ENCODE data around the gene ABL1.

ABL1 gene

DNA sequence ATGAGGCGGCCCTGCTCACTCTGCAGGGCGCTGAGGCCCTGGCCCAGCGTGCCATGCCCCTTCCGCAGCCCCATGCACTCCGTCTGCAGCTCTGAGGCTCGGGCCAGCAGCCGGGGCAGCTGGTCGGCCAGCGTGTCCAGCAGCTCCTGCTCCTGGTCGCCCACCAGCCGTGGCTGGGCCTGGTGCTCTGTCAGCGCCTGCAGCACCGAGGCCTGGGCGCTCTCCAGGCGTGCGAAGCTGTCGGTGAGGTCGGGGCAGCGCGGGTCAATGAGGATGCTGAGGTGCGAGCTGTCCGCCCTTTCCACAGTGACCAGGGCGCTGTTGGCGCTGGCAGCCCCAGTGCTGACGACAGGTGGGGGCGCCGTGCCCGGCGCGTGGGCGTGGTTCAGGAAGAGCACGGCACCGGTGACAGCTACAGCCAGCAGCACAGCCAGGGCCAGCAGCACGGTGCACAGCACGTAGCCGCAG is 94.6 kb downstream of the ABL1 start:
- Histone ChIP-seq H3K4me1 (ENCODE audit: control insufficient read depth, insufficient read depth, low read length) (peaks cover 13% of the 10 kb centered on the region), H3K36me3 (ENCODE audit: control insufficient read depth, insufficient read depth, low read length) (no peaks in the 10 kb centered on the region), H3K4me3 (ENCODE audit: low read length) (no peak overlapping the region), H3K9me3 (ENCODE audit: control insufficient read depth, insufficient read depth, low read length) (no peaks in the 10 kb centered on the region), H3K27ac (ENCODE audit: low read length) (no peak overlapping the region), H3K27me3 (ENCODE audit: control insufficient read depth, insufficient read depth, low read length) (no peaks in the 10 kb centered on the region)
- no peak for DNase-seq (ENCODE audit: low read depth, low spot score)
- no CpG with 5 or more reads among the region's 36 CpGs for WGBS (ENCODE audit: insufficient coverage, insufficient read length)

DNA sequence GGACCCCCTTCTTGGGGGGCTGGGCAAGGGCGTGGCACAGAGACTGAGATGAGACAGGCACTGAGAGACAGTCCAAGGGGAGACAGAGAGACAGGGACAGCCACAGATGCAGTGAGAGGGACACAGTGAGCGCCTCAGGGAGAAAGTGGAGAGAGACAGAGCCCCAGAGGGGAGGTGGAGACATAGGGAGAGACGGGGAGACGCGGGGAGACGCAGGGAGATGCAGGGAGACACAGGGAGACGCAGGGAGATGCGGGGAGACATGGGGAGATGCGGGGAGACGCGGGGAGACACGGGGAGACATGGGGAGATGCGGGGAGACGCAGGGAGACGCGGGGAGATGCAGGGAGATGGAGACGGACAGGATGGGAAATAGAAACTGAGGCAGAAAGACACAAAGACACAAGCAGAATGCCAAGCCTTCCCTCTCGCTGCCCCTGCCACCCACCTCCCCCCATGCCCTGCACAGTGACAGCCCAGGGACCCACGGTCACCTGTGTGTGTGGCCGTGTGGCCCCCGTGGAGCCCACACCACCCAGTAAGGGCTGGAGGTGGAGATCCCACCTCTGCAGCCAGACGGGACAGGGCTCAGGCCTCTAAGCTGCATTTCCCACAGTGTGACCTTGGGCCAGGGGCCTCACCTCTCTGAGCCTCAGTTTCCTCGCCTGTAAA is 95.2 kb downstream of the ABL1 start:
- no CpG with 5 or more reads among the region's 23 CpGs for WGBS (ENCODE audit: insufficient coverage, insufficient read length)
- peaks cover 13% of the 10 kb centered on the region for H3K4me1 ChIP-seq (ENCODE audit: control insufficient read depth, insufficient read depth, low read length)

DNA sequence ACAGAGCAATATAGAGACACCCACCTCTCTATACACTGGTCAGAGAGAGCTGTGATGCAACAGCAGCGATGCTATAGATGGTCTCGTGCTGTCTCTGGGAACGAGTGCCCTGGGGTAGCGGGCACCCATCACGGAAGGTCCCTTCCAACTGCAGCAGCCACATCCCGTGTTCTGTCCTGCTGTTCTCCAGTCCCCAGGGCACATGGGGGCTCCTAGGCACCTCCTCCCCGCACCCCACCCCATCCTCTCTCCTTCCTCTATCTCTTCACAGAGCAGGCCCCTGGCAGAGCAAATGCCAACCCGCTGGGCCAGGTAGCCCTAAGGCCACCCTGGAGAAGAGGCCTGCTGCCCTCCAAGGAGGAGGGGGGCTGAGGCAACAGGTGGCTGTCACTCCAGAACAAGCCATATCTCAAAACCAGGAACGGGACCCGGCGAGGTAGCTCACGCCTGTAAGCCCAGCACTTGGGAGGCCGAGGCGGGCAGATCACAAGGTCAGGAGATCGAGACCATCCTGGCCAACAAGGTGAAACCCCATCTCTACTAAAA is 95.8 kb downstream of the ABL1 start:
- no peaks in the 10 kb centered on the region for H3K27me3 ChIP-seq (ENCODE audit: control insufficient read depth, insufficient read depth, low read length)
- no peak for DNase-seq (ENCODE audit: low read depth, low spot score)
- no peaks in the 10 kb centered on the region for H3K36me3 ChIP-seq (ENCODE audit: control insufficient read depth, insufficient read depth, low read length)
- WGBS (ENCODE audit: insufficient coverage, insufficient read length): no CpG with 5 or more reads among the region's 15 CpGs
- peaks cover 13% of the 10 kb centered on the region for H3K4me1 ChIP-seq (ENCODE audit: control insufficient read depth, insufficient read depth, low read length)
- H3K9me3 ChIP-seq (ENCODE audit: control insufficient read depth, insufficient read depth, low read length): no peaks in the 10 kb centered on the region
- H3K4me3 ChIP-seq (ENCODE audit: low read length): no peak overlapping the region
- H3K27ac ChIP-seq (ENCODE audit: low read length): no peak overlapping the region

More for the DNA sequence above, 95.2 kb downstream of the ABL1 start:
- H3K4me3 ChIP-seq (ENCODE audit: low read length): no peak overlapping the region
- DNase-seq (ENCODE audit: low read depth, low spot score): no peak
- H3K27me3 ChIP-seq (ENCODE audit: control insufficient read depth, insufficient read depth, low read length): no peaks in the 10 kb centered on the region
- no peak overlapping the region for H3K27ac ChIP-seq (ENCODE audit: low read length)
- no peaks in the 10 kb centered on the region for H3K9me3 ChIP-seq (ENCODE audit: control insufficient read depth, insufficient read depth, low read length)
- H3K36me3 ChIP-seq (ENCODE audit: control insufficient read depth, insufficient read depth, low read length): no peaks in the 10 kb centered on the region

DNA sequence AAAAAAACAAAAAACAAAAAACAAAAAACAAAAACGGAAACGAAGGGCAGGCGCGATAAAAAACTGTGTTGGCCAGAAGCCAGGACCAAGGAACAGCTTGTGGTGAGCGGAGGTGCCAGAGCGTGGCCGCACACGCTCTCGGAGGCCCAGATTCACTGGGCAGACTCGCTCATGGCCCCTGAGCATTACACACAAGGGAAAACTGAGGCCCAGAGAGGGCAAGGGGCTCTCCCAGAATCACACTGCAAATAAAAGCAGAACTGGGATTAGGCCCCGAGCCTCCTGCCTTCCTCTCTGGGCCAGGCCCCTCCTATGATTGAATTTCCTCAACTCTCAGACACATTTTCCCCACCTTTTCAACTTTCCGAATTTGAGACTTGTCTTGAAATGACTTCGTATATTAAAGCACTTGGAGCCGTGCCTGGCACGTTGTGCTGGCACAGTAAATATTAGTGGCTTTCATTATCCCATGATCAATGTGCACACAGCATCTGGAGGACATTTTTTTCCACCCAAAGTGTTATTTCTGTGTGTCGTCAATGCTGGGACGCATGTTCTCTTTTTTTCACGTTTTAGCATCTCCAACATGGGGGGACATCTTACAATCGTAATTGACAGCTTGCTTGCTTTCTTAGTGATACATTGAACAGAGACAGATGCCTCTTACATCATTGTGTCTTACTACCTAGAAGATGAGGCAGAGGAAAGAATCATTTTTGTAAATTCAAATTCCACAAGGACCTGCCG is 96.6 kb downstream of the ABL1 start:
- H3K4me3 ChIP-seq (ENCODE audit: low read length): no peak overlapping the region
- no peaks in the 10 kb centered on the region for H3K36me3 ChIP-seq (ENCODE audit: control insufficient read depth, insufficient read depth, low read length)
- WGBS (ENCODE audit: insufficient coverage, insufficient read length): no CpG with 5 or more reads among the region's 20 CpGs
- DNase-seq (ENCODE audit: low read depth, low spot score): no peak
- H3K27me3 ChIP-seq (ENCODE audit: control insufficient read depth, insufficient read depth, low read length): no peaks in the 10 kb centered on the region
- no peak overlapping the region for H3K27ac ChIP-seq (ENCODE audit: low read length)
- H3K9me3 ChIP-seq (ENCODE audit: control insufficient read depth, insufficient read depth, low read length): no peaks in the 10 kb centered on the region
- peaks cover 14% of the 10 kb centered on the region for H3K4me1 ChIP-seq (ENCODE audit: control insufficient read depth, insufficient read depth, low read length)

DNA sequence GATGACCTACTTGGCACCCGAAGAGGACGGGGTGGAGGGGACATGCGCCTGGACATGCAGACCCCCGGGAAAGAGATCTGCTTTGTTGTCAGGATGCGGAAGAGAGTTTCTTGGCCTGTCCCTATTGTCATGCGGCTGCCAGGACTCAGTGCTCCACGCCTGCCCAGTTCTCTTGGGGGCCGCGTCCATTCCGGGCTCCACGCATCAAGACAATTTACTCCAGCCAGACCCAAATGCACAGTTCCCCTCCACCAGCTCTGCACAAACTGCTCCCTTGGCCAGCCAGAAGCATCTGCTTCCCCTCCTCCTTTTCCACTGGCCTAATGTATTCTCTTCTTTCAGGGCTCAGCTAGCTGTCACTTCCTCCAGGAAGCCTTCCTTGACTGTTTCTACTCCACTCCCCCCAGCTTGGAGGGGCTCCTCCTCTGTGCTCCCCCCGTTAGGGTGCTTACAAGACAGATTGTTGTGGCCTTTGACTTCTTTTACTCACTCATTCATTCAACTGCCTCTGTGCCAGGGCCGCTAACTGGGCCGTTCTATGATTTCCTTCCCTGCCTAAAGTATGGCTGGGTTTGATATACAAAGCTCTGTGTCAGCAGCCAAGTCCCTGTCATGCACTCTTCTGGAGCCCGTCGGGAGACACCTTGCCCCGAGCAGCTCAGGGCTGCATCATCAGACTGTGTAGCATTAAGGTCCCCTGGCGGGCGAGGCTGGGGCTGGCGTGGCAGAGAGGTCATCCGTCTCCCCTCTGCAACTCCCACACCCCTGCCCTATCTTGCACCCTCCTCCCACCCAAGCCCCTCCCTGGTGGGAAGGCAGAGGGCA is 97.4 kb downstream of the ABL1 start:
- Histone ChIP-seq H3K4me1 (ENCODE audit: control insufficient read depth, insufficient read depth, low read length) (peaks cover 18% of the 10 kb centered on the region), H3K27me3 (ENCODE audit: control insufficient read depth, insufficient read depth, low read length) (no peaks in the 10 kb centered on the region), H3K4me3 (ENCODE audit: low read length) (no peak overlapping the region), H3K9me3 (ENCODE audit: control insufficient read depth, insufficient read depth, low read length) (no peaks in the 10 kb centered on the region), H3K27ac (ENCODE audit: low read length) (no peak overlapping the region), H3K36me3 (ENCODE audit: control insufficient read depth, insufficient read depth, low read length) (no peaks in the 10 kb centered on the region)
- no peak for DNase-seq (ENCODE audit: low read depth, low spot score)
- WGBS (ENCODE audit: insufficient coverage, insufficient read length): no CpG with 5 or more reads among the region's 21 CpGs

DNA sequence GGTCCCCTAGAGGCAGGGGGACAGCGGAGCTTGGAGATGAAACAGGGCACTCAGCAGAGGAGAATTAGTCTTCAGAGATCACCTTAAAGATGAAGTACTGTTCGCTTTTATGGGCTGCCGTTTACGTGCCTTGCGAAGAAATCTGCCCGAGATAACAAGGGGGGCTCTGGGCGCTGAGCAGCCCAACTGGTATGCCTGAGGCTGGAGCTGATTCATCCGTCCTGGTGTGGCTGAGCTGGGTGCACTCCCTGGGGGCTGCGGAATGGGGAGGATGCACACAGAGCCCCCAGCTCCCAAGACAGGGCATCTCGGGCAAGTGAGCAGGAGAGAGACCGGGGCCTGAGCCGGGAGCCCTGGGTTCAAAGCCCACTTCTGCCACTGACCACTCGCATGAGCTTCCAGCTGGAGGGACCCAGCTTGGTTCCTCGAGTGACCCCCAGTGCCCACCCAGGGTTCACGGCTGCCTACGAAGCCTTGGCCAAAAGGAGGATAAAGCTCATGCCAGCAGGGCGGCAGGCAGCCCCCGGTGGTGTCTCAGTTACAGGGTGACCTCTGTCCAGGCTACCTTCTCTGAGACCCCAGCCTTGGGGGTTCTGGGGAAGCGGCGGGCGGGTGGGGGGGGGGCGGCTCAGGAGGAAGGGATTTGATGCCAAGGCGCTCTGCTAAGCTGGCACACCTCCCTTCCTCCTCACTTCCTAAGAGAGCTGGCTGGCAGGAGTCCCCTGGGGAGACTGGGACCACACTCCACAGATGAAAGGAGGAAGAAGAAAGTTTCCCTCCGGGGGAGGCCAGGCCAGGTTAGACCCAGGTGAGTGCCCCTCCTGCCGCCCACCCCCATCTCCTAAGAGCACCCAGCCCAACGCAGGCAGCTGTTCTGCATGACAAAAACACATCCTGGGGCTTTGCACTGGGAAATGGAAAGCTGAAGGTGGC is 98.3 kb downstream of the ABL1 start:
- Histone ChIP-seq H3K4me1 (ENCODE audit: control insufficient read depth, insufficient read depth, low read length) (peaks cover 22% of the 10 kb centered on the region), H3K9me3 (ENCODE audit: control insufficient read depth, insufficient read depth, low read length) (no peaks in the 10 kb centered on the region), H3K36me3 (ENCODE audit: control insufficient read depth, insufficient read depth, low read length) (no peaks in the 10 kb centered on the region), H3K4me3 (ENCODE audit: low read length) (no peak overlapping the region), H3K27me3 (ENCODE audit: control insufficient read depth, insufficient read depth, low read length) (peaks cover 5% of the 10 kb centered on the region; the same call in 1 of the 2 replicates), H3K27ac (ENCODE audit: low read length) (no peak overlapping the region)
- WGBS (ENCODE audit: insufficient coverage, insufficient read length): no CpG with 5 or more reads among the region's 26 CpGs
- no peak for DNase-seq (ENCODE audit: low read depth, low spot score)

DNA sequence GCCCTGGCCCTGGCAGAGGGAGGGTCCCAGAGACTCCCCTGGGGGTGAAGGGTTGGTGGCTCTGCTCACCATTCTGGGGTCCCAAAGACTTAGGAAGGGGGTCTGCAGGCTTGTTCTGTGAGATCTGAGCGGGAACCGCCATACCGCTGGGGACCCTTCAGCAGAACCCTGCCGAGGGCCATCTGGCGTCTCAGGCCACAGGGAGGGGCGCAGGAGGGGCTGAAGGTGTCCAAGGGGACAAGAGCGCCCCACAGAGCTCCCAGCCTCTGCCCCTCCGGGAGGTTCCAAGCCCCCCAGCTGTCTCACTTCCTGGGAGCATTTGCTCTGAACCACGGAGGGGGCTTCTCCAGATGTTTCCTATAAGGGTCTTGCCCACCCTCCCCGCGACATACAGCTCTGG is 99.2 kb downstream of the ABL1 start:
- no peak for DNase-seq (ENCODE audit: low read depth, low spot score)
- H3K36me3 ChIP-seq (ENCODE audit: control insufficient read depth, insufficient read depth, low read length): no peaks in the 10 kb centered on the region
- WGBS (ENCODE audit: insufficient coverage, insufficient read length): no CpG with 5 or more reads among the region's 11 CpGs
- no peaks in the 10 kb centered on the region for H3K9me3 ChIP-seq (ENCODE audit: control insufficient read depth, insufficient read depth, low read length)
- peaks cover 5% of the 10 kb centered on the region; the same call in 1 of the 2 replicates for H3K27me3 ChIP-seq (ENCODE audit: control insufficient read depth, insufficient read depth, low read length)
- no peak overlapping the region for H3K27ac ChIP-seq (ENCODE audit: low read length)
- H3K4me1 ChIP-seq (ENCODE audit: control insufficient read depth, insufficient read depth, low read length): peaks cover 22% of the 10 kb centered on the region
- H3K4me3 ChIP-seq (ENCODE audit: low read length): no peak overlapping the region

DNA sequence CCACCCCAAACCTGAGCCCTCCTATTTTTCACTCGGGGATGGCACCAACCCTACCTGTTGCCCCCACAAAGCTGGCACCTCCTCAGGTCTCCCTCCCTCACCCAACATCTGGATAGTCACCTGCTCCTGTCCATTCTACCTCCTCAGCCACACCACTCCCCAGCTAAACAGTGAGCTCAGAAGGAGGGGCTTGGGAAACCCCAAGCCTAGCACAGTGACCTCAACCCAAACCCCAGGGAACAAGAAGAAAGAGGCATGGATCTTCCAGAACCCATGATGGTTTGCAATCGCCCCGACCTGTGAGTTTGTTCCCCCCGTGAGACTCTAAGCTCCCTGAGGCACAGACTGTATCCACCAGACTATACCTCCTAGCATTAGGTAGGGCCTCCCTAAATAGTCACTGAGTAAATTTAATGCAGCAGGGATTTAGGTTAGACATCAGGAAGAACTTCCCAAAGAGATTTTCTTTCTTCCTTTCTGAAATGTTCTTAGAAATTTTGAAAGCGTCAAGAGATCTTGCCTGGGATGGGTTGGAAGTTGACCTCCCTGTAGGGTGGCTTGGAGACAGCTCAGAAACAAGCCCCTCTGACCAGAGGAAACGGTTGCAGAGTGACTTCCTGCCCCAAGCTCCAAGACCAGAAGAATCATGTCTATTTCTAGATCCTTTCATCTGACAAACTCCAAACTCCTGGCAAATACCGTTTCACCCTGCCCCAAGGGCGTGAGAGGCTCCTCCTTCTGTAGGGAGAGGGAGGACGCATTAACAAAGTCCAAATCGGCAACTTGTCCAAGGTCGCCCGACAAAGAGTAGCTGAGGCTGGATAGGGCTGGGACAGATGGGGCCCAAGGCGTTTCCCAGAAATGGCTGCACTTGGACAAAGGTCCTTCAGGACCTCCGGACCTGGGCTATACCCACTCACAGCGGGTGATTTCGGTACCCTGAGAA is 99.9 kb downstream of the ABL1 start:
- peaks cover 22% of the 10 kb centered on the region for H3K4me1 ChIP-seq (ENCODE audit: control insufficient read depth, insufficient read depth, low read length)
- WGBS (ENCODE audit: insufficient coverage, insufficient read length): no CpG with 5 or more reads among the region's 16 CpGs
- H3K27ac ChIP-seq (ENCODE audit: low read length): no peak overlapping the region
- H3K4me3 ChIP-seq (ENCODE audit: low read length): no peak overlapping the region
- no peaks in the 10 kb centered on the region for H3K36me3 ChIP-seq (ENCODE audit: control insufficient read depth, insufficient read depth, low read length)
- H3K27me3 ChIP-seq (ENCODE audit: control insufficient read depth, insufficient read depth, low read length): peaks cover 5% of the 10 kb centered on the region; the same call in 1 of the 2 replicates
- no peak for DNase-seq (ENCODE audit: low read depth, low spot score)
- H3K9me3 ChIP-seq (ENCODE audit: control insufficient read depth, insufficient read depth, low read length): no peaks in the 10 kb centered on the region

Data from iPS DF 6.9 (cell line).